GM12892 (cell line): ENCODE results near the gene CCT3.

Experiments used
- POLR2AphosphoS5 ChIP-seq: IDR thresholded peaks from 2 replicates; pipeline ENCODE4 v1.6.1; 2011; ENCODE audit warnings: low read depth, low read length, control low read depth
- TAF1 ChIP-seq: IDR thresholded peaks from 2 replicates; pipeline ENCODE4 v1.6.1; 2011; ENCODE audit warnings: low read depth, mild to moderate bottlenecking, control low read depth, low read length, borderline replicate concordance

GRCh38 chr1:156382561-156382960, 44.5 kb upstream of the CCT3 start:
- no peak for TF ChIP-seq TAF1
- TF ChIP-seq POLR2AphosphoS5: no peak
